Activated naive CD8-positive, alpha-beta T cell treated with anti-CD3 and anti-CD28 coated beads, Interleukin-2, amount 10 ng/mL, durations not matched to agents 7 days and 5 days (primary cell): ENCODE data around the gene FBXO34. TPM values are rescaled to one million over a fixed set of nuclear protein-coding genes. Genes with fewer than 3 reads are reported as not detected.

ENCODE experiments used
- ATAC-seq: fragments of 150-1000 bp; cut with Tn5 transposase; one replicate; pipeline ENCODE4 v1.10.0; 2021; ENCODE audit warnings: low read depth, moderate library complexity
- POLR2A ChIA-PET: fragments of 350-600 bp; sonication (Branson Sonifier 250); formaldehyde crosslinking; loops from one replicate; lab custom pipeline; 2021; ENCODE audit warnings: antibody characterized with exemption; lab: Charles Lee
- DNase-seq: peaks from one replicate; pipeline ENCODE4 v3.0.0; 2021
- H3K27ac Mint-ChIP-seq: one replicate; pipeline ENCODE4 v1.8.0; 2022; ENCODE audit warnings: mild to moderate bottlenecking, mixed read lengths
- H3K27me3 Mint-ChIP-seq: one replicate; pipeline ENCODE4 v1.8.0; 2022; ENCODE audit warnings: mild to moderate bottlenecking, moderate library complexity, mixed read lengths
- H3K36me3 Mint-ChIP-seq: one replicate; pipeline ENCODE4 v1.8.0; 2021; ENCODE audit warnings: mild to moderate bottlenecking, mixed read lengths
- H3K4me1 Mint-ChIP-seq: one replicate; pipeline ENCODE4 v1.8.0; 2021; ENCODE audit warnings: mixed read lengths
- H3K4me3 Mint-ChIP-seq: one replicate; pipeline ENCODE4 v1.8.0; 2022; ENCODE audit warnings: mild to moderate bottlenecking, moderate library complexity, mixed read lengths
- H3K9me3 Mint-ChIP-seq: one replicate; pipeline ENCODE4 v1.8.0; 2021; ENCODE audit warnings: mixed read lengths
- total RNA-seq, 2 experiments: library from RNA; stranded (reverse); gene quantifications; one replicate each; pipeline ENCODE4 v1.2.3, GENCODE V29; 2021

FBXO34 gene
- total RNA-seq, 2 experiments from 2014 or later = 26.1 to 27.0 TPM

DNA sequence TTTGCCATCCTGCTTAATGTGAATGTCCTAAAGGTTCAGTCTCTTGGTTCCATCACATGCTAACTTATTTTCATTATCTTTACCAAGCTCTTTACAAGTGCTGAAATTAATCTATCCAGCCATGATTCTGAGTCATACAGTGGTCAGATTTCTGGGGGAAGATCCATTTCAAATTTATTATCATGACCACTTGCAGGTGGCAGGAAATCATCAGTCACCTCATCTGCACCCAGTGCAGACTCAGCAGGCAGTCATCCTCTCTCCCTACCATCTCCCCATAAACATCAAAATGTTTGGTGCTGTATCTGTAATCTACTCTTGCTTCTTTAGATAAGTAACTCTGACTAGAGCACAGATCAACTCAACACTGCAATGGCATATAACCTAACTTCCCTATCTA lies 116.9 kb downstream of the FBXO34 start:
- no peak overlapping the region for H3K27ac Mint-ChIP-seq
- peaks cover 13% of the 10 kb centered on the region for H3K4me1 Mint-ChIP-seq
- peaks cover 13% of the 10 kb centered on the region for H3K36me3 Mint-ChIP-seq
- POLR2A ChIA-PET = no interaction called here
- H3K9me3 Mint-ChIP-seq = no peaks in the 10 kb centered on the region
- H3K27me3 Mint-ChIP-seq = no peaks in the 10 kb centered on the region
- DNase-seq (no peak), ATAC-seq (no peak)
- no peak overlapping the region for H3K4me3 Mint-ChIP-seq

DNA sequence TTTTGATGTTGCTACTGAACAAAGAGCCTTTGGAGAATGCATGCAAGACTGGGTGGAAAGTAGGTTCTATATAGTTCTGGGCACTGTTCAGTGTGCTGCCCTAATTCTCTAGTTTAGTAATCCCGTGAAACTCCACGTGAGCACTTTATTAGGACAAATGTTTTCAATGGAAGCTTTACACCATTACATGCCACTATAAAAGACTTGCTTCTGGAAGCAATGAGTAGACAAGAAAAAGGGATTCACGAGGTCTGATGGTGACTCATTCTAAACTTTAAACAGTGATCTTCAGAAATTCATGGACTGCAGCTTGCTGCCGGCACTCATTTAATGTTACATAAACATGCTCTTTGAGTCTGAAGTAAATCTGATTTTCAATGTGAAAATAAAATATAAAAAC lies 118.1 kb downstream of the FBXO34 start:
- Mint-ChIP-seq H3K4me1 (peaks cover 13% of the 10 kb centered on the region), H3K36me3 (peaks cover 13% of the 10 kb centered on the region), H3K4me3 (no peak overlapping the region), H3K27ac (no peak overlapping the region), H3K9me3 (no peaks in the 10 kb centered on the region), H3K27me3 (no peaks in the 10 kb centered on the region)
- POLR2A ChIA-PET = no interaction called here
- DNase-seq = no peak
- no peak for ATAC-seq

DNA sequence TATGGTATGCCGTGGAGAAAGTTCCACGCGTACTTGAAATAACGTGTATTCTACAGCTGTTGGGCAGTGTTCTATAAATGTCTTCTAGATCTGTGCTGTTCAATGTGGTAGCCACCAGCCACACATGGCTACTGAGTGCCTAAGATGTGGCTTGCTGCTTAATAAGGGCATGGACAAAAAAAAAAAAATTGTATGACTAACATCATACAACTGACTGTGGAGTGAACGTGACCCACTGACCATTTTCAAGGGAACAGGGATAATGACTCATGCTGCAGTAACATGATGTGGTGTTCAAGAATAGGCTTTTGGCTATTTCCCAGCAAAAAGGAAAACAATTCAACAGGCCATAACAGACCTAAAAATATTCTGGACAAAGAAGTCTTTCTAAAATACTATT lies 127.5 kb downstream of the FBXO34 start:
- POLR2A ChIA-PET = no interaction called here
- DNase-seq = no peak
- Mint-ChIP-seq H3K27me3 (no peaks in the 10 kb centered on the region), H3K4me3 (no peak overlapping the region), H3K36me3 (peaks cover 2% of the 10 kb centered on the region), H3K4me1 (no peaks in the 10 kb centered on the region), H3K9me3 (no peaks in the 10 kb centered on the region), H3K27ac (no peak overlapping the region)
- no peak for ATAC-seq

DNA sequence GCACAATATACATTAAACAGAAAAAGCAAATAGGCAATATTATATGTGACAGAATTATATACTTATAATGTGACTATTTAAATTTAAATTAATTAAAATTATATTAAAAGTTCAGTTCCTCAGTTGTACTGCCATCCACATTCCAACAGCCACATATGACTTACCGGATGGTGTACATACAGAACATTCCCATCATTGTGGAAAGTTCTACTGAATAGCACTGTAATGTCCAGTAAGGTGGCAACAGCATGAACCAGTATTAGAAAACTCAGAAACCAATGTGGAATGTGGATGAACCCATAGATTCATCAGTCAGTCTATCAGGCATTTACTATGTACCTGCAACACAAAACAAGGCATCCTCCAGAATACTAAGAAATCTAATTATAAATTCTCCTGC lies 128.0 kb downstream of the FBXO34 start:
- H3K4me1 Mint-ChIP-seq = peaks cover 1% of the 10 kb centered on the region
- no peak for ATAC-seq
- H3K4me3 Mint-ChIP-seq = no peak overlapping the region
- H3K9me3 Mint-ChIP-seq = no peaks in the 10 kb centered on the region
- POLR2A ChIA-PET = no interaction called here
- no peak for DNase-seq
- no peaks in the 10 kb centered on the region for H3K27me3 Mint-ChIP-seq
- H3K36me3 Mint-ChIP-seq = peaks cover 2% of the 10 kb centered on the region
- H3K27ac Mint-ChIP-seq = no peak overlapping the region

DNA sequence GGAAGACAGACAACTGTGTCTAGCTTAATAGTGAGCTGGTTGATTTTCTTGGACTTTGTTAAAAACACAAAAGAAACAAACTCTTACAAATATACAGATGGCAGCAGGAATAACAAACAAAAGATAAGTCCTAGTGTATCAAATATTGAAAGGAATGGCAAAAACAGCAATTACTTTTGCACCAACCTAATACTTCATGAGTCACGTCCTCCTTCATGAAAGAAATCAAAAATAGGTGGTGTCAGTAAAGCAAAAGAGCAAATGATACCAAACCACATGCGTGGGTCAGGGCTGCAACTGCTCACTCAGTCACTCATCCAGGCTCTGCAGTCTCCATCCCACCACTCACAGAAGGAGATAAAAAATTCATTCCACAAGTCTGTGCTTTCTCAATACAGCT lies 128.6 kb downstream of the FBXO34 start:
- Mint-ChIP-seq H3K4me1 (peaks cover 3% of the 10 kb centered on the region), H3K27ac (no peak overlapping the region), H3K4me3 (no peak overlapping the region), H3K36me3 (peaks cover 2% of the 10 kb centered on the region), H3K27me3 (no peaks in the 10 kb centered on the region), H3K9me3 (no peaks in the 10 kb centered on the region)
- DNase-seq (no peak), ATAC-seq (no peak)
- POLR2A ChIA-PET = no interaction called here

DNA sequence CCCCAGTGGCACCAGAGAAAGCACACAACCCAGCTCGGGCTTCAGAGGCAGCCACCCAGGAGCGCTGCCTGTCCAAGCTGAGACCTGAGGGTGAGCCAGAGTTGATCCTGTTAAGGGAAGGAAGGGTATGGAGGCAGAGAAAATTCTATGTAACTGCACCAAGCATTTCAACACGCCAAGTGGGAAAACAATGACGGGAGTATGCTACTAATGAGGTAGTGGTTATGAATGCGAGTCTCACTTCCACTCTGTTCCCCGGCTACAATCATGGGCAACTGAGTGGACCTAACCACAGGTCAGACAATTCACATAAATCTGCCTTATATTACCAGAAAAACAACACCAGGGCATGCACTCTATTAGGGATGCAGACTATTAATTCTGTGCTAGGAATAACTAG lies 130.5 kb downstream of the FBXO34 start:
- Mint-ChIP-seq H3K27ac (no peak overlapping the region), H3K36me3 (no peaks in the 10 kb centered on the region), H3K9me3 (no peaks in the 10 kb centered on the region), H3K27me3 (no peaks in the 10 kb centered on the region), H3K4me1 (peaks cover 3% of the 10 kb centered on the region), H3K4me3 (no peak overlapping the region)
- POLR2A ChIA-PET = no interaction called here
- DNase-seq (no peak), ATAC-seq (no peak)

Other genes with a start within 250 kb of the FBXO34 start
- gene WDHD1, start 244.3 kb upstream of the FBXO34 start, total RNA-seq = 10 to 100 TPM; 35.1 to 37.9 TPM
- 10 to 100 TPM; 25.8 to 31.6 TPM for gene SOCS4, start 244.2 kb upstream of the FBXO34 start, total RNA-seq
- gene MAPK1IP1L, start 219.8 kb upstream of the FBXO34 start, total RNA-seq = 10 to 100 TPM; 87.1 to 87.3 TPM
- gene LGALS3, start 142.2 kb upstream of the FBXO34 start, total RNA-seq = 100 to 1,000 TPM; 115 to 119 TPM
- gene DLGAP5, start 79.8 kb upstream of the FBXO34 start, total RNA-seq = 10 to 100 TPM; 79.7 to 84.8 TPM
- 1 to 10 TPM; 7.8 to 8.1 TPM for gene ATG14, start 140.4 kb downstream of the FBXO34 start, total RNA-seq
- gene TBPL2, start 169.2 kb downstream of the FBXO34 start, total RNA-seq = not detected